Right atrium auricular region (tissue), 2 donors: ENCODE data around the gene PRH1. TPM values are rescaled to one million over a fixed set of nuclear protein-coding genes. Genes with fewer than 3 reads are reported as not detected.

Source experiments
- DNase-seq: peaks from one replicate; pipeline ENCODE4 v3.0.0-alpha.2; 2019; ENCODE audit warnings: low spot score
- H3K27ac ChIP-seq, 2 donors: fragments of 200-600 bp; sonication (generic); 1 replicate in 1 of 2; 2 replicates in 1 of 2; pipeline ENCODE4 v1.5.1; 2016 to 2019
- H3K27me3 ChIP-seq, 2 donors: fragments of 200-600 bp; sonication (generic); one replicate each; pipeline versions ENCODE4 v1.5.1 to v1.6.0; 2017 to 2019
- H3K36me3 ChIP-seq: fragments of 200-600 bp; sonication (generic); one replicate; pipeline ENCODE4 v1.5.1; 2016
- H3K4me1 ChIP-seq, 2 donors: fragments of 200-600 bp; sonication (generic); one replicate each; pipeline versions ENCODE4 v1.5.1 to v1.6.0; 2017 to 2019
- H3K4me3 ChIP-seq, 2 donors: fragments of 200-600 bp; sonication (generic); 1 replicate in 1 of 2; 2 replicates in 1 of 2; pipeline ENCODE4 v1.5.1; 2017 to 2019; ENCODE audit warnings: mild to moderate bottlenecking in 1 of 2, moderate library complexity in 1 of 2
- H3K9me3 ChIP-seq, 2 donors: fragments of 200-600 bp; sonication (generic); one replicate each; pipeline ENCODE4 v1.5.1; 2019
- CTCF ChIP-seq, 2 donors: fragments of 200-600 bp; sonication (generic); IDR thresholded peaks; one replicate each; pipeline ENCODE4 v1.5.1; 2019; ENCODE audit warnings: antibody characterized with exemption in 2 of 2
- total RNA-seq, 2 donors: library from RNA; depleted of rRNA; stranded (reverse); fragments of >200 nt; gene quantifications; one replicate each; pipeline ENCODE4 v1.1.0, GENCODE V29; 2016

The PRH1 gene
- total RNA-seq, 2 donors from 2014 or later: 9.2 to 13.1 TPM

GRCh38 chr12:10891937-10892336 lies 7.9 kb upstream of the PRH1 start:
- Histone ChIP-seq H3K27me3 (no peaks in the 10 kb centered on the region), H3K36me3 (no peaks in the 10 kb centered on the region), H3K4me1 (no peaks in the 10 kb centered on the region), H3K27ac (no peak overlapping the region), H3K4me3 (no peak overlapping the region), H3K9me3 (no peaks in the 10 kb centered on the region)
- no peak for TF ChIP-seq CTCF (IDR thresholded peaks at IDR 0.05)
- no peak for DNase-seq

- H3K4me3 ChIP-seq: no peak overlapping the region
- H3K36me3 ChIP-seq: no peaks in the 10 kb centered on the region
- H3K27me3 ChIP-seq: no peaks in the 10 kb centered on the region
- DNase-seq: no peak
- no peak overlapping the region for H3K27ac ChIP-seq
- no peaks in the 10 kb centered on the region for H3K9me3 ChIP-seq
- TF ChIP-seq CTCF (IDR thresholded peaks at IDR 0.05): no peak
- no peaks in the 10 kb centered on the region for H3K4me1 ChIP-seq
These were observed 5.2 kb upstream of the PRH1 start for GRCh38 chr12:10889226-10889625.

- no peaks in the 10 kb centered on the region for H3K27me3 ChIP-seq
- DNase-seq: no peak
- H3K4me1 ChIP-seq: no peaks in the 10 kb centered on the region
- H3K4me3 ChIP-seq: no peak overlapping the region
- no peak overlapping the region for H3K27ac ChIP-seq
- H3K9me3 ChIP-seq: no peaks in the 10 kb centered on the region
- no peaks in the 10 kb centered on the region for H3K36me3 ChIP-seq
- no peak for TF ChIP-seq CTCF (IDR thresholded peaks at IDR 0.05)
These were observed 10.7 kb downstream of the PRH1 start for GRCh38 chr12:10873378-10873777.

- DNase-seq: no peak
- Histone ChIP-seq H3K36me3 (no peaks in the 10 kb centered on the region), H3K9me3 (peaks cover 0 to 10% of the 10 kb centered on the region in 2 donors), H3K4me1 (no peaks in the 10 kb centered on the region), H3K4me3 (no peak overlapping the region), H3K27ac (no peak overlapping the region), H3K27me3 (no peaks in the 10 kb centered on the region)
- peak in 1 of 2 donors; percentile 14 for TF ChIP-seq CTCF (IDR thresholded peaks at IDR 0.05)
These were observed 16.7 kb downstream of the PRH1 start for GRCh38 chr12:10867381-10867780.

GRCh38 chr12:10863512-10864218 lies 20.4 kb downstream of the PRH1 start:
- H3K27me3 ChIP-seq: no peaks in the 10 kb centered on the region
- peaks cover 3% of the 10 kb centered on the region for H3K36me3 ChIP-seq
- H3K9me3 ChIP-seq: peaks cover 0 to 20% of the 10 kb centered on the region in 2 donors
- no peak overlapping the region for H3K27ac ChIP-seq
- TF ChIP-seq CTCF (IDR thresholded peaks at IDR 0.05): no peak
- no peaks in the 10 kb centered on the region for H3K4me1 ChIP-seq
- no peak overlapping the region for H3K4me3 ChIP-seq
- DNase-seq: no peak

- Histone ChIP-seq H3K4me3 (no peak overlapping the region), H3K36me3 (peaks cover 9% of the 10 kb centered on the region), H3K27me3 (no peaks in the 10 kb centered on the region), H3K27ac (no peak overlapping the region), H3K4me1 (no peaks in the 10 kb centered on the region), H3K9me3 (peaks cover 0 to 20% of the 10 kb centered on the region in 2 donors)
- DNase-seq: no peak
- TF ChIP-seq CTCF (IDR thresholded peaks at IDR 0.05): no peak
These were observed 22.7 kb downstream of the PRH1 start for GRCh38 chr12:10861366-10861765.
